ENCODE results near the gene HRAS.

Gene HRAS

GRCh38 chr11:553083-553987 lies 18.0 kb upstream of the HRAS start:
- no peak for DNase-seq

DNA sequence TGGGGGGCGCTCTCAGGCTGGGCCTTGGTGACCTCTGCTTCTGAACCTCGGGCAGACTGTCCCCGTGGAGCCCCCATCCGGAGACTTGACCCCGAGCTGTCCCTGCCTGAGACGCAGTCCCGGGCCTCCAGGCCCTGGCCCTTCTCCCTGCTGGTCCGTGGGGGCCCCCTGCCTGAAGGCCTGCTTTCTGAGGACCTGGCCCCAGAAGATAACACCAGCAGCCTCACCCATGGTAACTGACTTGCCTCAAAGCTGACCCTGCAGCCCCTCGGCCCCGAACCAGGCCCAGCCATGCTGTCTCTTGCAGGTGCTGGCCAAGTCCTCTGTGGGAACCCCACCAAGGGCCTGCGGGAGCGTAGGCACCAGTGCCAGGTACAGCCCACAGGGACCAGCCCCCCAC lies 16.2 kb upstream of the HRAS start:
- DNase-seq: no peak

GRCh38 chr11:551131-551530 lies 15.8 kb upstream of the HRAS start:
- no peak for DNase-seq

- no peak for DNase-seq
These were observed 15.3 kb upstream of the HRAS start for GRCh38 chr11:550746-551085.

- no peak for DNase-seq
These were observed 14.8 kb upstream of the HRAS start for GRCh38 chr11:550021-550745.

DNA sequence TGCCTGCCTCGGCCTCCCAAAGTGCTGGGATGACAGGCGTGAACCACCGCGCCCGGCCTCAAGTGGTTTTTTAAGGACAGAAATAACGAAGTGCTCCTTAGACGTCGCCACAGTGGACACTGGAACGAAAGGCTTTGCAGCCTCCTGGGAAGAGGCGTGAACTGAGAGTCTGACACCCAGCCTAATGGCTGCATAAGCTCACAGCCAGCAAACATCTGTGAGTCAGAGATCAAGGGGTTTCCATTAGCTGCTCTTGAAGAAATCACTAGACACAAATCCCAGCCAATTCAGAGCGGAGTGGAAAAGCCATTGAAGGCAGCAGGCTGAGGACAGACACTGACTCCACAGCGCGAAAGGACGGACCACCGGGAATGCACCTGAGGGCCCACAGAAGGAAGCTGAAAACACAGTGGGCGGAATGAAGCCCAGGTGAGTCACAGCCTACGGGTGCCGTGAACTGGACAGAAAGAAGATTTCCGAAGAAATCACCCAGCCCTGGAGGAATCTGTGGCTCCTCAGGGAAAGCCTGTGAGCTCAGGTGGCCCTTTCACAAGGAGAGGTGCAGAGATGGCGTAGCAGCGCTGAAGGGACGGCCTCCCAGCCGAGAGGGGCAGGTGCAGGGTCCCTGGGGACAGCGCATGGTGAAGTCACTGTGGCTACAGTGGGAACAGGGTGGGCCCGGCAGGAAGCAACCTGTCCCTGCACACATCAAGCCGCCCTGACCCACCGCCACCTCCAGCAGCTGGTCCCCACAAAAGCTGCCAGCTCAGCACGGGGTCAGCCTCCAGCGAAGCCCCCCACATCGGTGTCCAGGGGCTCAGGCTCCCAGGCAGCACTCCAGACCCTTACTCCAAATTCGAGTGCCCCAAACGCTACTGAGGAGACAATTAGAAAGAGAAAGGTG lies 13.6 kb upstream of the HRAS start:
- no peak for DNase-seq

GRCh38 chr11:545171-545570 lies 9.8 kb upstream of the HRAS start:
- DNase-seq: no peak

GRCh38 chr11:544817-545166 lies 9.4 kb upstream of the HRAS start:
- no peak for DNase-seq

GRCh38 chr11:541433-541885 lies 6.1 kb upstream of the HRAS start:
- no peak for DNase-seq

DNA sequence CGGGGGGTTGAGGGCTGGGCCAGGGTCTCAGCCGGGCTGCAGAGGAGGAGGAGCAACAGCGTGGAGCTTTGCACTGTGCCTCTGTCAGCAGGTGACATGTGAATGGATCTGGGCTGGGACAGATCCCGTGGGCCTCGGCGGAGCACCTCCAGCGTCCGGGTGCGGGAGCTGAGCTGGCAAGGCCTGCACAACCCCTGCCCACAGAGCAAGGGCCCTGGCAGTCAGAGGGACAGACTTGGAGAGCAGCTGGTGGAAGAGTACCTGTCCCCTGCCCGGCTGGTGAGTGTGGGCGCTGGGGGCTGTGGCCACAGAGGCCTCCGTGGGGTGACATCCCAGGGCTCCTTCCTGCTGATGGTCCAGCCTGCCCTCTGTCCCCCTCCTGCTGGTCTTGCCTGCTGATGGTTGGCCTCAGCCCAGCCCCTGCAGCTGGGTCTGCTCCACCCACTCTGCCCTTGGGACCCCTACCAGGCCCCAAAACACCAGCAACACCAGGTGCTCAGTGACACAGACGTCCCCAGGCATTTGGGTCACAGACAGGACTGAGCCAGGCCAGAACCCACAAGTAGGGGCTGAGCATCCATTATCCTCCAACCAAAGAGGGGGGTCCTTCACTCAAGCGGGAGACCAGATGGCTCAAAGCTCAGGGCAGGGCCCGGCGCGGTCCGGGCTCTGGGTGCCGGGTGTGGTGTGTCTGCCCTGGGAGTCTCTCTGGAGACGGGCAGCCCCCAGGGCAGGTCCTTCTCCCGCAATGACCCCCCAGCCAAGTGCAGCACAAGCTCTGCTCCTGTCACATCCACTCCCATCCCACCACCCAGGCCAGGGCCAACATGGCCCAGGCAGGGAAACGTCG lies 5.4 kb upstream of the HRAS start:
- DNase-seq: no peak

- no peak for DNase-seq
These were observed 4.7 kb upstream of the HRAS start for GRCh38 chr11:539971-540481.

DNA sequence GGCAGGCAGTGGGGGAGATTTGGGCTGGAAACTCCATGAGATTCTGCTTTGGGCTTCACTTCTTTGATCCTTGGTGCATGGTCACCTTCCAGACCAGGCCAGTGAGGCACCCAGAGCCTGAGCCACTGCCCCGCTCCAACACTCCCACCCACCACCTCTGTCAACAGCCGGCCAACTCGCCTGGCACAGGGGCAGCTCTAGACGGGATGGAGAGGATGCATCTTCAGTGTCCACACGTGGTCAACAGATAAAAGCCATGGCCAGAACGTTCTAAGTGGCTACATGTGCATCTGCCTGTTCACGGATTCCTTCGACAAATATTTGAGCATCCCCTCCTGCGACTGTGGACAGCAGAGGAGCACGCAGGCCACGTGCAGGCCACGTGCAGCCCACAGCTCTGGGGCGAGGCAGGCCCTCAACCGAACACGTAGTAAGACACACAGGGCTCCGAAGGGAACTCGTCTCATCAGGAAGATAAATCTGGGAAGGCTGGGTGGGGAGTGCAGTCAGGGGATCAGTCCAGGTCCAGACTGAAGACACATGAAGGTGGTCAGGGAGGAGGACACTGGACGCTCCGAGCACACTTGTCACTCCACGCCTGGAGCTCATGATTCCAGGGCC lies 3.2 kb upstream of the HRAS start:
- DNase-seq: no peak

- DNase-seq: no peak
These were observed 2.5 kb upstream of the HRAS start for GRCh38 chr11:537622-538430.

DNA sequence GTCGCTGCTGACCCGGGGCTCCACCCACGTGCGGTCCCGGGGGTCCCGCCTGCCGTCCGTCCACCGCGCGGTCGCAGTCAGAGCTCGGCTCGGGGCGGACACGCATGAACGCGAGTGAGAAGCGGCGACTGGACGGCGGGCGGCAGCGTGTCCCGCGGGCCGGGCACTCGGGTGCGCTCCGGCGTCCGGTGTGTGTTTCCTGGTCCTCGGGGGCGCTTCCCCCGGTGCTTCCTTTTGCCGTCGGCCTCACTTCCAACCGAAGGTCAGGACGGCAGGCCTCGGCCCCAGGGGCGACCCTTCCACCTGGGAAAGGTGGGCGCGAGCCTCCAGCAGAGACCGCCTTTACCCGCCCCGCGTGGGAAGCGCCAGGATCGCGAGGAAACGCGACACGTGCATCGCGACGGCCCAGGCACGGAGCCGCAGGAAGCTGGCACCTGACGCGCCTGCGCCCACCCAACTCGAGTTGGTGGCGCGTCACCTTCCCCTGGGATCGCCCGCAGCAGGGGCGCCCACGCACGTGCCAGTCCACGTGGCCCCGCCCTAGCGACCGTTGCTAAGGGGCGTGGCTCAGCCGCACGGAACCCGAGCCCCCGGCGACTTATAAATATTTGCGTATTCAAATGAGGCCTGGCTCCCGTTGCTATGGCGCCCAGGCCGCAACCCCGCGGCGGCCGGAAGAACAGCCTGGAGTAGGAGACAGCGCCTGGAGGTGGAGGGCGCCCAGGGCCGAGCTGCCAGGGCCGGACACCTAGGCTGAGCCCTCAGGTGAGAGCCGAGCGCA lies 1.7 kb upstream of the HRAS start, which contains the start of gene LRRC56:
Gene LRRC56 (plus strand): TSS at position 687 of the 781 bp plus-strand sequence. CDS start 3,158 bp downstream, outside the sequence.
- DNase-seq: no peak

DNA sequence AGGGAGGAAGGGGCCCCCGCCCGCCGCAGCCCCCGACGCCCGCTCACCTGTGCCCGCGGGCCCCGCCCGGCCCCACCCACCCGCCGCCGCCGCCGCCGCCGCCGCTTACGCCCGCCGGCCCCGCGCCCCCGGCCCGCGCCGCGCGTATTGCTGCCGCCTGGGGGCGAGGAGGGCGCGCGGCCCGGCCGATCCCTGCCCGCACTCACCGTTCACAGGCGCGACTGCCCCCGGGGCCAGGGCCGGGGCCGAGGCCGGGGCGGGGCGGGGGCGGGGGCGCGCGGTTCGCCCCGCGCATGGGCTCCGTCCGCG lies 212 bp downstream of the HRAS start:
- no peak for DNase-seq

GRCh38 chr11:534396-535209 lies 773 bp downstream of the HRAS start:
- no peak for DNase-seq

DNA sequence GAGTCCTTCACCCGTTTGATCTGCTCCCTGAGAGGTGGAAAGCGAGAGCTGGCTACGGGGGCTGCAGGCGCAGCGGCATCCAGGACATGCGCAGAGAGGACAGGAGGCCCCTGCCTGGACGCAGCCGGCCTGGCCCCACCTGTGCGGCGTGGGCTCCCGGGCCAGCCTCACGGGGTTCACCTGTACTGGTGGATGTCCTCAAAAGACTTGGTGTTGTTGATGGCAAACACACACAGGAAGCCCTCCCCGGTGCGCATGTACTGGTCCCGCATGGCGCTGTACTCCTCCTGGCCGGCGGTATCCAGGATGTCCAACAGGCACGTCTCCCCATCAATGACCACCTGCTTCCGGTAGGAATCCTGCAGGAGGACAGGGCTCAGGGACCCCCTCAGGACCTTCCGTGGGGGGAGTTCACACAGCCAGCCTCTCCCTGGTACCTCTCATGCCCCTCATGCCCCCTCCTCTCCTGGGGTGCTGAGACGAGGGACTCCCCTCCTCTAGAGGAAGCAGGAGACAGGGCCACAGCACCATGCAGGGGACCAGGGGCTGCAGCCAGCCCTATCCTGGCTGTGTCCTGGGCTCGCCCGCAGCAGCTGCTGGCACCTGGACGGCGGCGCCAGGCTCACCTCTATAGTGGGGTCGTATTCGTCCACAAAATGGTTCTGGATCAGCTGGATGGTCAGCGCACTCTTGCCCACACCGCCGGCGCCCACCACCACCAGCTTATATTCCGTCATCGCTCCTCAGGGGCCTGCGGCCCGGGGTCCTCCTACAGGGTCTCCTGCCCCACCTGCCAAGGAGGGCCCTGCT lies 1.6 kb downstream of the HRAS start:
- DNase-seq: no peak

GRCh38 chr11:532986-533585 lies 2.3 kb downstream of the HRAS start:
- DNase-seq: no peak
